Pons (tissue), 1 donor: ENCODE measurements around the gene OPRPN.

Experiments used
- DNase-seq: peaks from one replicate; pipeline ENCODE4 v3.0.0-alpha.2; 2016; ENCODE audit warnings: low spot score

OPRPN gene, protein sequence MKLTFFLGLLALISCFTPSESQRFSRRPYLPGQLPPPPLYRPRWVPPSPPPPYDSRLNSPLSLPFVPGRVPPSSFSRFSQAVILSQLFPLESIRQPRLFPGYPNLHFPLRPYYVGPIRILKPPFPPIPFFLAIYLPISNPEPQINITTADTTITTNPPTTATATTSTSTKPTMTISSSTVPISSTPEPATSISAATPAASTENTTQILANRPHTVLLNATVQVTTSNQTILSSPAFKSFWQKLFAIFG

DNA sequence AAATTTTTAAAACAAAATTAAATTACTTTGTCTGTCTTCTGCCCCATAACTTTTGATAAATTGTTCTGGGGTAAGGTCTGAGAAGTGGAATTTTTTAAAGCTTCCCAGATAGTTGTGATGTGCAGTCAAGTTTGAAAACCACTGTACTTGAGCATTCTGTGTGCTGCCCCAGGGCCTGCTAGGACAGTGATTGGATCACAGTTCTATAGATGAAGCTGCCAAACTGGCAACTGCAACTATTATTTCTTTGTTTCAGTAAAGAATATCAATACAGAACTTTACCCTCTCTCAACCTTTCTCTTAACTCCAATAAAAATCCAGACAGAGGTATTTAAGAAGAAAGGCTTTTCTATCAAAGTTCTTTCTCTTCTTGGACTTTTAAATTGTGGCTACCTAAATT is at the start of gene OPRPN:
TSS of gene OPRPN (plus strand) at position 361 of the 400 bp plus-strand sequence. CDS start 1,346 bp downstream, outside the sequence.
- DNase-seq, result no peak

DNA sequence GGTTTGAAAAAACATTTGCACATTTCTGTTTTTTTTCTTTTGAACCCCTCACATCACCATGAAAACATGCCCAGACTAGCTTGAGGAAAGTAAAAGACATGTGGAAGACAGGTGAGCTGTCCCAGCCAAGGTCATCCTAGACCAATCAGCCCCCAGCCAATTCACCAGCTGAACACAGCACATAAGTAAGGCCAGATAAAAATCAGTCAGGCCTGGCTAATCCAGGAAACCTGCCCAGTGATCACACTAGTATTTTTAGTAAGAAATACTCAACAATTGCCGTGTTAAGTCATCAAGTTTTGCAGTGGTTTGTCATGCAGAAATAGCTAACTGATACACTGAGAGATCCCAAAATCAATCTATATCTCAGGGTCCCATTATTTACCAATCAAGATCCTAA is 41.6 kb upstream of the OPRPN start:
- no peak for DNase-seq

GRCh38 chr4:70359115-70359661 is 38.6 kb upstream of the OPRPN start:
- DNase-seq, result no peak

- DNase-seq, result no peak
Measured at GRCh38 chr4:70360460-70360859, 37.3 kb upstream of the OPRPN start, which contains the start of gene SMR3A. SMR3A (plus strand) TSS chr4:70360760; CDS start chr4:70362116, 1,356 bp downstream.

- no peak for DNase-seq
Measured at GRCh38 chr4:70364002-70364401, 33.7 kb upstream of the OPRPN start.

- DNase-seq, result no peak
Measured at GRCh38 chr4:70365479-70365878, 32.3 kb upstream of the OPRPN start.

GRCh38 chr4:70367813-70368212 is 29.9 kb upstream of the OPRPN start:
- no peak for DNase-seq

- no peak for DNase-seq
Measured at GRCh38 chr4:70371987-70372386, 25.8 kb upstream of the OPRPN start.

GRCh38 chr4:70372760-70373159 is 25.0 kb upstream of the OPRPN start:
- DNase-seq, result no peak

GRCh38 chr4:70380578-70380977 is 17.2 kb upstream of the OPRPN start:
- no peak for DNase-seq

DNA sequence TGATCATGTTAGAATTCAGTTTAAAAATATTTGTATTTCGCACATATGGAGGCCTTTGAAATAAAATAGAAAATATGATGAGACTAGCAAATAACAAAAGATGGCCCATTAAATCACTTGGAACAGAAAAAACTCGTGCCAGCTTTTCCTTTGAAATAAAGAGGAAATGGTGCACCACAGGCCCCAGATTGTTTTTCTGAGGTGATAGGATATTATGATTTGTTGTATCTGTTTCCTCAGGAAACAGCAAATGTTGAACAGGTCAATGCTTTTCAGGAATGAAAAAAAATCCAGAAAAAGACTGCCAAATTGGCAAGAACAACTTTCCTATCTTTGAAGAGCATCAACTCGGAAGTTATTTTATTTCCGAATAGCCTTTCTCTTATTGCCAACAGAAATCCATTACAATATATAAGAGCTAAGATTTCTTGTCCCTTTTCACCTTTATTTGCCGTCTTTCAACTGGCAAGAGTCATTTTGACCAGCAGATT is 15.0 kb upstream of the OPRPN start, which contains the start of gene SMR3B:
TSS of gene SMR3B (plus strand) at position 441 of the 491 bp plus-strand sequence. CDS start 1,380 bp downstream, outside the sequence.
- DNase-seq, result no peak

DNA sequence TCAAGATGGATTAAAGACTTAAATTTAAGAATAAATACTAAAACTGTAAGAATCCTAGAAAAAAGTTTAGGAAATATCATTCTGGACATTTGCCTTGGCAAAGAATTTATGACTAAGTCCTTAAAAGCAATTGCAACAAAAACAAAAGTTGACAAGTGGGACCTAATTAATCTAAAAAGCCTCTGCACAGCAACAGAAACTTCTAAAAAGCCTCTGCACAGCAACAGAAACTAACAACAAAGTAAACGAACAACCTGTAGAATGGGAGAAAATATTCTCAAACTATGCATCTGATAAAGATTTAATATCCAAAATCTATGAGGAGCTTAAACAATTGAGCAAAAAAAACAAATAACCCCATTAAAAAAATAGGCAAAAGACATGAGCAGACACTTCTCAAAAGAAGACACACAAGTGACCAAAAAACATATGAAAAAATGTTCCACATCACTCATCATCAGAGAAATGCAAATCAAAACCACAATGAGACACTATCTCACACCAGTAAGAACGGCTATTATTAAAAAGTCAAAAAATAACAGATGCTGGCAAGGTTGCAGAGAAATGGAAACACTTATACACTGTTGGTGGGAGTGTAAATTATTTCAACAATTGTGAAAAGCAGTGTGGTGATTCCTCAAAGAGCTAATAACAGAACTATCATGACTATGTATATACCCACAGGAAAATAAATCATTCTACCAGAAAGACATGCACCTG is 5.5 kb upstream of the OPRPN start:
- no peak for DNase-seq

DNA sequence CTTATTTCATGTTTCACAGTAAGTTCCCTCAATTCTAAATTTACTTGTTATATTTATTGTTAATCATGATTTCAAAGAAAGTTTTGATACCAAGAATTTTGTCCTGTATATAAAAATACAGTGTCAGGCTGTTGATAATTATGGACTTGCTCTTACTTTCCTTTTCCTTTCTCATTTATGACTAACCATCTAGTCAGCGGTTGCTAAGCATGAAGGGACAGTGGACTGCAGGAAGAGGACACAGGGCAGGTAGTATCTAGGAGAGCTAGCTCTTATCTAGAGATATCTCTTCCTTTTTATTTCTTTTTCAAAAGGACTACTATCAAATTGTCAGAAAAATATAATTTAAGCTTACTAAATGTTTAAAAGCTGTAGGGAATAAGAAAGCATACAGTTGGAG is 1.6 kb downstream of the OPRPN start:
- DNase-seq, result no peak

DNA sequence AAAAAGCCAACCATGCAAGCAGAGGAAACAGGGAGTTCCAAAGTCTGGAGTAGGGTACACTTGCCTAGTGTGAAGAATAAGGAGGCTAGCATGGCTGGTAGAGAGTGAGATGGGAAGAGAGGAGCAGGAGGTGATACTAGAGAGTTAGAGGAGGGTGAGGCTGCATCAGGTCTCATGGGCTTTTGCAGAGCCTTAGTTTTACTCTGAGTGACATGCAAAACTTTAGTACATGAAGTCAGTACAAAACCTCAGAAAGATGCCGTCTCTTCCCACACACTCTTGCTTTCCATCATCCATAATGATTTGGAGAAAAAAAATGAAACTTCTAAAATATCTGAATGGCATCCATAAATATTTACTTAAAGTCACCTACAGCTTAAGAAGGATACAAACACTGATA is 5.0 kb downstream of the OPRPN start:
- no peak for DNase-seq

DNA sequence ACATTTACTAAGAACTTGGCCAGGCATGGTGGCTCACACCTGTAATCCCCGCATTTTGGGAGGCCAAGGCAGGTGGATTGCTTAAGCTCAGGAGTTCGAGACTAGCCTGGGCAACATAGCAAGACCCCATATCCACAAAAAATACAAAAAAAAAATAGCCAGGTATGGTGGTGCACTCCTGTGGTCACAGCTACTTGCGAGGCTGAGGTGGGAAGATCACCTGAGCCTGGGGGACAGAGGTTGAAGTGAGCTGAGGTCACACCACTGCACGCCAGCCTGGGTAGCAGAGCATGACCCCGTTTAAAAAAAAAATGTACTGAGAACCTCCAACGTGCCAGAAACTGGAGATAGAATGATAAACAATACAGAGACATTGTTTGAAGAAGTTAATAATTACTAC is 8.0 kb downstream of the OPRPN start:
- DNase-seq, result no peak

- no peak for DNase-seq
Measured at GRCh38 chr4:70425306-70425705, 27.6 kb downstream of the OPRPN start.

DNA sequence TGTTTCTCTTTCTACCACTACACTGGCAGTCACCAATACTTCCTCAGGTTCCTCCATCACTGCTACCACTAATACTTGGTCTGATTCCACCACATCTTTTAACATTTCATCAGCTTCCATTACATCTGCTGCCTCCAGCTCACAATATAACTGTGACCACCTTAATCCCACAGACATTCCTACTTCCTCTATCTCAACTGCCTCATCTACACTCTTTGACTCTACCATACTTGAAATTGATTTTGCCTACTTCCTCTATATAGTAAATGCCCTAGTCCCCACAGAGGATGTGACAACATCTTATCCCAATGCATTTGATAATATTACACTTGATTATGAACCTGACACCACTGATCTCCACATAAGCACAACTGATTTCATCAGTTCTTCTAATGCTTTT is 29.0 kb downstream of the OPRPN start:
- DNase-seq, result no peak

GRCh38 chr4:70437197-70437596 is 39.5 kb downstream of the OPRPN start:
- DNase-seq, result no peak

DNA sequence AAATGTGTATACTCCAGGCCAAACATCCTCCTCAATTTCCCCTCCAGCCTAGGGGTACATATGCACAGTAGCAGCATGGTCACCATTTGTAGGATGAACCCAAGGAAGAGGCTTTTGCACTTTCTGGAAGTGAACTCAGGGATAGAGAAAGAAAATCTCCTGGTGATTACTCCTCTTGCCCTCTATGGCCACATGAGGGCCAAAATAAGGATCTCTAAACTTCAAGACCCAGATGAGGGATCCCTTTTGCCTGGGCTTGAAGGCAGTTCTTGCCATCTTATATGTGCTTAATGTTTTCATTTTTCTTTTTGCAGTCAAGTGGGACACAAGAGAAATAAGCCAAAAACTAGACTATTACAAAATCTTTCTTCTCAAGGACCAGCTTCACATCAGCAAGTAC is 44.7 kb downstream of the OPRPN start:
- DNase-seq, result no peak

GRCh38 chr4:70443329-70443728 is 45.6 kb downstream of the OPRPN start:
- DNase-seq, result no peak

- DNase-seq, result no peak
Measured at GRCh38 chr4:70449220-70449619, 51.5 kb downstream of the OPRPN start.

GRCh38 chr4:70452946-70453345 is 55.2 kb downstream of the OPRPN start:
- DNase-seq, result no peak
